WERI-Rb-1 (cell line): Measurements from ENCODE around the gene FMR1.
A peak's percentile ranks its signal among the peaks of the same experiment; 100 is the strongest.

Experiments
- DNase-seq: peaks from one replicate; pipeline ENCODE4 v3.0.0-alpha.2; 2020
- H3K27ac ChIP-seq: fragments of 250-450 bp; sonication (Bioruptor Pico); 2 replicates; pipeline ENCODE4 v1.5.1; 2020; ENCODE audit warnings: mild to moderate bottlenecking, moderate library complexity
- H3K27me3 ChIP-seq: fragments of 250-450 bp; sonication (Bioruptor Pico); 2 replicates; pipeline ENCODE4 v1.5.1; 2021; ENCODE audit warnings: mild to moderate bottlenecking, low read depth, moderate library complexity; ENCODE audit not compliant: insufficient read depth, severe bottlenecking
- H3K36me3 ChIP-seq: fragments of 250-450 bp; sonication (Bioruptor Pico); 2 replicates; pipeline ENCODE4 v1.5.1; 2020; ENCODE audit warnings: mild to moderate bottlenecking, moderate library complexity
- H3K4me3 ChIP-seq: 2 replicates; pipeline ENCODE4 v1.5.1; 2011; ENCODE audit warnings: low read depth, mild to moderate bottlenecking, control low read depth, low read length
- H3K9me3 ChIP-seq: fragments of 250-450 bp; sonication (Bioruptor Pico); 2 replicates; pipeline ENCODE4 v1.5.1; 2021; ENCODE audit warnings: mild to moderate bottlenecking, moderate library complexity; ENCODE audit not compliant: severe bottlenecking
- TF ChIP-seq, protein P1 (sequence below): IDR thresholded peaks from 2 replicates; pipeline ENCODE4 v1.5.1; 2011; ENCODE audit warnings: low read depth, mild to moderate bottlenecking, control low read depth, inconsistent platforms, low read length

The FMR1 gene

DNA sequence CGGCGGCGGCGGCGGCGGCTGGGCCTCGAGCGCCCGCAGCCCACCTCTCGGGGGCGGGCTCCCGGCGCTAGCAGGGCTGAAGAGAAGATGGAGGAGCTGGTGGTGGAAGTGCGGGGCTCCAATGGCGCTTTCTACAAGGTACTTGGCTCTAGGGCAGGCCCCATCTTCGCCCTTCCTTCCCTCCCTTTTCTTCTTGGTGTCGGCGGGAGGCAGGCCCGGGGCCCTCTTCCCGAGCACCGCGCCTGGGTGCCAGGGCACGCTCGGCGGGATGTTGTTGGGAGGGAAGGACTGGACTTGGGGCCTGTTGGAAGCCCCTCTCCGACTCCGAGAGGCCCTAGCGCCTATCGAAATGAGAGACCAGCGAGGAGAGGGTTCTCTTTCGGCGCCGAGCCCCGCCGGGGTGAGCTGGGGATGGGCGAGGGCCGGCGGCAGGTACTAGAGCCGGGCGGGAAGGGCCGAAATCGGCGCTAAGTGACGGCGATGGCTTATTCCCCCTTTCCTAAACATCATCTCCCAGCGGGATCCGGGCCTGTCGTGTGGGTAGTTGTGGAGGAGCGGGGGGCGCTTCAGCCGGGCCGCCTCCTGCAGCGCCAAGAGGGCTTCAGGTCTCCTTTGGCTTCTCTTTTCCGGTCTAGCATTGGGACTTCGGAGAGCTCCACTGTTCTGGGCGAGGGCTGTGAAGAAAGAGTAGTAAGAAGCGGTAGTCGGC is 528 bp downstream of the FMR1 start:
- Histone ChIP-seq H3K27me3 (peaks cover 5% of the 10 kb centered on the region), H3K36me3 (no peaks in the 10 kb centered on the region), H3K27ac (peak overlapping the region; percentile 89), H3K9me3 (no peaks in the 10 kb centered on the region), H3K4me3 (peak overlapping the region; percentile 83)
- peak; percentile 15 for DNase-seq
- TF ChIP-seq, protein P1, sequence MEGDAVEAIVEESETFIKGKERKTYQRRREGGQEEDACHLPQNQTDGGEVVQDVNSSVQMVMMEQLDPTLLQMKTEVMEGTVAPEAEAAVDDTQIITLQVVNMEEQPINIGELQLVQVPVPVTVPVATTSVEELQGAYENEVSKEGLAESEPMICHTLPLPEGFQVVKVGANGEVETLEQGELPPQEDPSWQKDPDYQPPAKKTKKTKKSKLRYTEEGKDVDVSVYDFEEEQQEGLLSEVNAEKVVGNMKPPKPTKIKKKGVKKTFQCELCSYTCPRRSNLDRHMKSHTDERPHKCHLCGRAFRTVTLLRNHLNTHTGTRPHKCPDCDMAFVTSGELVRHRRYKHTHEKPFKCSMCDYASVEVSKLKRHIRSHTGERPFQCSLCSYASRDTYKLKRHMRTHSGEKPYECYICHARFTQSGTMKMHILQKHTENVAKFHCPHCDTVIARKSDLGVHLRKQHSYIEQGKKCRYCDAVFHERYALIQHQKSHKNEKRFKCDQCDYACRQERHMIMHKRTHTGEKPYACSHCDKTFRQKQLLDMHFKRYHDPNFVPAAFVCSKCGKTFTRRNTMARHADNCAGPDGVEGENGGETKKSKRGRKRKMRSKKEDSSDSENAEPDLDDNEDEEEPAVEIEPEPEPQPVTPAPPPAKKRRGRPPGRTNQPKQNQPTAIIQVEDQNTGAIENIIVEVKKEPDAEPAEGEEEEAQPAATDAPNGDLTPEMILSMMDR: no peak

DNA sequence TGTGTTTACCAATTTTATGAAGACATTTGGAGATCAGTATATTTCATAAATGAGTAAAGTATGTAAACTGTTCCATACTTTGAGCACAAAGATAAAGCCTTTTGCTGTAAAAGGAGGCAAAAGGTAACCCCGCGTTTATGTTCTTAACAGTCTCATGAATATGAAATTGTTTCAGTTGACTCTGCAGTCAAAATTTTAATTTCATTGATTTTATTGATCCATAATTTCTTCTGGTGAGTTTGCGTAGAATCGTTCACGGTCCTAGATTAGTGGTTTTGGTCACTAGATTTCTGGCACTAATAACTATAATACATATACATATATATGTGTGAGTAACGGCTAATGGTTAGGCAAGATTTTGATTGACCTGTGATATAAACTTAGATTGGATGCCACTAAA is 1.9 kb downstream of the FMR1 start:
- no peak overlapping the region; the same call in 1 of the 2 replicates for H3K4me3 ChIP-seq
- TF ChIP-seq, protein P1: no peak
- DNase-seq: no peak
- no peaks in the 10 kb centered on the region for H3K27me3 ChIP-seq
- no peaks in the 10 kb centered on the region for H3K9me3 ChIP-seq
- H3K36me3 ChIP-seq: no peaks in the 10 kb centered on the region
- H3K27ac ChIP-seq: no peak overlapping the region

DNA sequence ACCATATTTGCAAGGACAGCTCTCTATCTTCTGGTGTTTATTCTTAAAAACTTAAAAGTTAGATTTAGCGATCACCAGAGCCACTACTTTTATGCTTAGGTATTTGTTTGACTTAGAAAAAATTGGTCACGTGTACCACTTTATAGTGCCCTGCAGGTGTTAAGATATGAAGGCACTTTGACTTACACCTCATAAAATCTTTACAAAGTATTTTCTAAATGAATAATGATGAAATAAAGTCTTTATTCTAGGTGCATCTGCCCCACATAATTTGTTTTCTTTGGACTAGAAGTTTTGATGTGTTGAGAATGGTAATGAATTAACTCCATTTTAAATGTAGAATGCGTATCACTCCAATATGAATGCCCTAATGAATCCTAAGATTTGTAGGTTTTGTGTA is 2.9 kb downstream of the FMR1 start:
- TF ChIP-seq, protein P1: no peak
- no peak overlapping the region for H3K4me3 ChIP-seq
- no peaks in the 10 kb centered on the region for H3K36me3 ChIP-seq
- no peak overlapping the region for H3K27ac ChIP-seq
- no peaks in the 10 kb centered on the region for H3K9me3 ChIP-seq
- DNase-seq: no peak
- H3K27me3 ChIP-seq: peaks cover under 1% of the 10 kb centered on the region

DNA sequence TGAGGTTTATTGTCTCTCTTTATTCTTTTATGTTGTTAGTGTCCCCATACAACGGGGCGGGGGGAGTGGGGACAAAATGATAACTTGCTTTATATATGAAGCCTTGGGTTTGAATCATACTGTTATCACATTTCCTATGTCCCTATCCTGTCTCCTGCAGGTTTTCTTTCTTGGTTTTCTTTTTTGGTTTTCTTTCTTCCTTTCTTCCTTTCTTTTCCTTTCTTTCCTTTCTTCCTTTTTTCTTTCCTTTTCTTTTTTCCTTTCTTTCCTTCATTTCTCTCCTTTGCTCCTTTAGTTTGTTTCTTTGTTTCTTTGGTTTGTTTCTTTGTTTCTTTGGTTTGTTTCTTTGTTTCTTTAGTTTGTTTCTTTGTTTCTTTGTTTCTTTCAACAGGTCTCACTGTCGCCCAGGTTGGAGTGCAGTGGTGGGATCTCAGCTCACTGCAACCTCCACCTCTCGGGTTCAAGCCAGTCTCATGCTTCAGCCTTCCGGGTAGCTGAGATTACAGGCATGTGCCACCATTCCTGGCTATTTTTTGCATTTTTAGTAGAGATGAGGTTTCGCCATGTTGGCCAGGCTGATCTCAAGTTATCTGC is 4.8 kb downstream of the FMR1 start:
- H3K36me3 ChIP-seq: no peaks in the 10 kb centered on the region
- TF ChIP-seq, protein P1: no peak
- H3K27ac ChIP-seq: no peak overlapping the region
- peaks cover 6% of the 10 kb centered on the region for H3K27me3 ChIP-seq
- H3K4me3 ChIP-seq: no peak overlapping the region
- no peaks in the 10 kb centered on the region for H3K9me3 ChIP-seq
- no peak for DNase-seq

DNA sequence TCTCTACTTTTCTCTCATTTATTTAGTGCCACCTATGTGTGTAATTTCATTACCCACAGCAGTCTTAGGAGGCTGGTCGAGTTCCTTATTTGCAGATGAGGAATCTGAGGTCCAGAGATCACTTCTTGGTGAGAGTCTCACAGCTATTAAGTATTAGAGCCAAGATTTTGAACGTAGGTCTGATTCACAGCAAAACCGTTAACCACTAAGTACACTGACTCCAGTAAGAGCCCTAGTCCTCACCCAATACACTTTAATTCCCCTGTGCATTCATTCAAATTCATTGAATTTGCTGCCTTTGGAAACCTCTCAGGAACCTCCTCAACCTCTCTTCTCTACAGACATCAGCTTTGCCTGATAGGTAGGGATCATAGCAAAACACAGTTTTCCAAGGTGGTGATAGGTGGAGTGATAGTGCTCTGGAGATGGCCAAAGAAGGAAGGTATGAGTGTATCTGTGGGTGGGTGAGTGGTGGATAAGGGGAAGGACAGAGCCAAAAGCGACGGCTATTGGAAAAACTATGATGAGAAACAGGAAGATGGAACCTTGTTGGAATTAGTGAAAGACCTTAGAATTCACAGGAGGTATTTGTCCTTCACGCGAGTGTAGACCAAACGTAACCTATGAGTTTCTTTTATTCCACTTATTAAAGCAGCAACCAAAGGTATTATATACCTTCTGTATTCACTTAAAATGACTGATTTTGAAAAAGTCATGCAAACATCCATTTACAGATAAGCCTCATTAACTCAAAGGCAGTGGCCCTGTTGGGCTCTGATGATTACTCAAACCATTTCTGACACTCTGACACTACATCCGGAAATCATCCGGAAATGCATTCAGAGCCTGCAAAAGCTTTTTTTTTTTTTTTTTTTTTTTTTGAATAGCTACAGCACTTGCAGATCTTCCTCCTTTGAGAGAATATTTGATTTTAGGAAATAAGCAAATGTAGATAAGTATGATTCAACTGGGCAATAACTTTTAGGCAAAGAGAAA is 6.3 kb downstream of the FMR1 start:
- H3K27ac ChIP-seq: no peak overlapping the region
- H3K27me3 ChIP-seq: peaks cover 6% of the 10 kb centered on the region
- no peaks in the 10 kb centered on the region for H3K36me3 ChIP-seq
- TF ChIP-seq, protein P1: no peak
- no peak for DNase-seq
- no peaks in the 10 kb centered on the region for H3K9me3 ChIP-seq
- H3K4me3 ChIP-seq: no peak overlapping the region
